PFSK-1 (cell line): ENCODE measurements around the gene MYO1A.

Experiments used
- FOXP2 ChIP-seq: optimal IDR thresholded peaks from 2 replicates; pipeline ENCODE3; 2011; ENCODE audit warnings: borderline replicate concordance, control low read depth, inconsistent platforms; ENCODE audit not compliant: insufficient read depth; ENCODE audit errors: extremely low read length, extremely low read depth
- POLR2AphosphoS5 ChIP-seq: IDR thresholded peaks from 2 replicates; pipeline ENCODE4 v1.6.1; 2012; ENCODE audit warnings: low read depth, mild to moderate bottlenecking, control low read depth, low read length, moderate library complexity
- SIN3A ChIP-seq: IDR thresholded peaks from 2 replicates; pipeline ENCODE4 v1.6.1; 2012; ENCODE audit warnings: mild to moderate bottlenecking, low read length, moderate library complexity, borderline replicate concordance; ENCODE audit not compliant: insufficient read depth
- TAF1 ChIP-seq: IDR thresholded peaks from 2 replicates; pipeline ENCODE4 v1.6.1; 2012; ENCODE audit warnings: low read length, control low read depth, borderline replicate concordance; ENCODE audit not compliant: insufficient read depth
- TF ChIP-seq, protein P1 (sequence below), 2 experiments: IDR thresholded peaks; 2 replicates each; pipeline versions ENCODE4 v1.6.1 to v1.8.0; 2011 to 2012; ENCODE audit warnings: low read depth in 2 of 2, low read length in 2 of 2, control low read depth in 1 of 2, inconsistent platforms in 1 of 2, mild to moderate bottlenecking in 1 of 2, moderate library complexity in 1 of 2; ENCODE audit not compliant: insufficient read depth in 1 of 2

- no peak for TF ChIP-seq TAF1
- no peak for TF ChIP-seq POLR2AphosphoS5
- TF ChIP-seq, protein P1, sequence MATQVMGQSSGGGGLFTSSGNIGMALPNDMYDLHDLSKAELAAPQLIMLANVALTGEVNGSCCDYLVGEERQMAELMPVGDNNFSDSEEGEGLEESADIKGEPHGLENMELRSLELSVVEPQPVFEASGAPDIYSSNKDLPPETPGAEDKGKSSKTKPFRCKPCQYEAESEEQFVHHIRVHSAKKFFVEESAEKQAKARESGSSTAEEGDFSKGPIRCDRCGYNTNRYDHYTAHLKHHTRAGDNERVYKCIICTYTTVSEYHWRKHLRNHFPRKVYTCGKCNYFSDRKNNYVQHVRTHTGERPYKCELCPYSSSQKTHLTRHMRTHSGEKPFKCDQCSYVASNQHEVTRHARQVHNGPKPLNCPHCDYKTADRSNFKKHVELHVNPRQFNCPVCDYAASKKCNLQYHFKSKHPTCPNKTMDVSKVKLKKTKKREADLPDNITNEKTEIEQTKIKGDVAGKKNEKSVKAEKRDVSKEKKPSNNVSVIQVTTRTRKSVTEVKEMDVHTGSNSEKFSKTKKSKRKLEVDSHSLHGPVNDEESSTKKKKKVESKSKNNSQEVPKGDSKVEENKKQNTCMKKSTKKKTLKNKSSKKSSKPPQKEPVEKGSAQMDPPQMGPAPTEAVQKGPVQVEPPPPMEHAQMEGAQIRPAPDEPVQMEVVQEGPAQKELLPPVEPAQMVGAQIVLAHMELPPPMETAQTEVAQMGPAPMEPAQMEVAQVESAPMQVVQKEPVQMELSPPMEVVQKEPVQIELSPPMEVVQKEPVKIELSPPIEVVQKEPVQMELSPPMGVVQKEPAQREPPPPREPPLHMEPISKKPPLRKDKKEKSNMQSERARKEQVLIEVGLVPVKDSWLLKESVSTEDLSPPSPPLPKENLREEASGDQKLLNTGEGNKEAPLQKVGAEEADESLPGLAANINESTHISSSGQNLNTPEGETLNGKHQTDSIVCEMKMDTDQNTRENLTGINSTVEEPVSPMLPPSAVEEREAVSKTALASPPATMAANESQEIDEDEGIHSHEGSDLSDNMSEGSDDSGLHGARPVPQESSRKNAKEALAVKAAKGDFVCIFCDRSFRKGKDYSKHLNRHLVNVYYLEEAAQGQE (IDR thresholded peaks at IDR 0.05; ENCODE audit: insufficient read depth in 1 of 2, low read depth in 2 of 2, low read length in 2 of 2), result no peak
- no peak for TF ChIP-seq SIN3A
- no peak for TF ChIP-seq FOXP2
These were observed 2.7 kb downstream of the MYO1A start for GRCh38 chr12:57046947-57047890.
